Ishikawa (cell line): ENCODE measurements around the gene XRCC5.

Source experiments
- CREB1 ChIP-seq: IDR thresholded peaks from 2 replicates; pipeline ENCODE4 v1.6.1; 2012; ENCODE audit warnings: low read depth
- EP300 ChIP-seq: IDR thresholded peaks from 2 replicates; pipeline ENCODE4 v1.6.1; 2012; ENCODE audit warnings: borderline replicate concordance
- RAD21 ChIP-seq: IDR thresholded peaks from 2 replicates; pipeline ENCODE4 v1.6.1; 2012; ENCODE audit warnings: low read depth
- YY1 ChIP-seq: IDR thresholded peaks from 2 replicates; pipeline ENCODE4 v1.6.1; 2012; ENCODE audit warnings: low read depth
- TF ChIP-seq, protein P1 (sequence below): IDR thresholded peaks from 2 replicates; pipeline ENCODE4 v1.6.1; 2012

DNA sequence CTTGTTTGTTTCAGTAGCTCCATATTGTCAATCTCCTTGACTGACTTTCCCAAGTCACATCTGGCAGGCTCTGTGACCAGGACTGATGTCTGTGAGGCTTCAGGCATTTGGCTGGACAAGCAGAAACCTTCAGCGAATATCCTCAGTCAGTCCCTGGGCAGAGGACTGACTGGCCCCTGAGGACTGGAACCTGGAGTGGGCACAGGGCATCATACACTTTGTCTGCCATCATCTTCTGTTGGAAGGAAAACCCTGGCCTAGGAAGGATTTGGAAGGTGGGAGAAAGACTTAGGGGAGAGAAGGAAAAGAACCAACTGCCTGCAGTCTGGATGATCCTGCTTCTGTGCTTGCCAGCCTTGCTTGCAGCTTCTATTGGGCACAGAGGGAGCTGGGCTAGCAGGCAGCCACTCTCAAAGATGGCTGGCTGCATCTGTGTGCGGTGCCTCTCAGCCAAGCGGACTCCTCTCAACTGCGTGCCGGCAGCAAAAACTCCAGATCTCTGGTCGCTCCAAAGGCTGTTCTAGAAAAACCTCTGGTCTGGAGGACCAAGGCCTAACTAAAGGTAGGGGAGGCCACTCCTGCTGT lies 136.3 kb downstream of the XRCC5 start:
- TF ChIP-seq, protein P1, sequence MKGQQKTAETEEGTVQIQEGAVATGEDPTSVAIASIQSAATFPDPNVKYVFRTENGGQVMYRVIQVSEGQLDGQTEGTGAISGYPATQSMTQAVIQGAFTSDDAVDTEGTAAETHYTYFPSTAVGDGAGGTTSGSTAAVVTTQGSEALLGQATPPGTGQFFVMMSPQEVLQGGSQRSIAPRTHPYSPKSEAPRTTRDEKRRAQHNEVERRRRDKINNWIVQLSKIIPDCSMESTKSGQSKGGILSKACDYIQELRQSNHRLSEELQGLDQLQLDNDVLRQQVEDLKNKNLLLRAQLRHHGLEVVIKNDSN: no peak
- TF ChIP-seq RAD21: no peak
- TF ChIP-seq CREB1: no peak
- no peak for TF ChIP-seq EP300
- TF ChIP-seq YY1: no peak
